ENCODE results near the gene LY6G6D. TPM values are rescaled to one million over a fixed set of nuclear protein-coding genes. Genes with fewer than 3 reads are reported as not detected.

Gene LY6G6D
- total and polyA plus RNA-seq, 2 donors (not counting 1 experiment from before 2014, with no cell fraction given): not detected

- Histone ChIP-seq H3K9ac (ENCODE audit: low read length) (no peak overlapping the region), H3K79me2 (ENCODE audit: control insufficient read depth, insufficient read depth, low read length) (no peaks in the 10 kb centered on the region), H3K4me1 (ENCODE audit: control insufficient read depth in 2 of 2, insufficient read depth in 2 of 2, low read length in 2 of 2) (no peaks in the 10 kb centered on the region), H3K4me3 (ENCODE audit: control extremely low read depth in 1 of 5, extremely low read depth in 1 of 5, insufficient read depth in 1 of 5, low read depth in 2 of 5, low read length in 4 of 5) (no peak overlapping the region), H3K36me3 (replicated peaks in 1 of 2; ENCODE audit: control extremely low read depth in 1 of 2, control insufficient read depth in 1 of 2, extremely low read depth in 1 of 2, insufficient read depth in 2 of 2, low read length in 1 of 2) (peaks cover 0 to 4% of the 10 kb centered on the region in 2 experiments), H3K4me2 (replicated peaks; ENCODE audit: low read depth, low read length, poor library complexity, severe bottlenecking) (no peak overlapping the region), H4K20me1 (ENCODE audit: control insufficient read depth, insufficient read depth, low read length, poor library complexity, severe bottlenecking) (no peaks in the 10 kb centered on the region), H3K9me3 (ENCODE audit: control extremely low read depth in 1 of 3, control insufficient read depth in 2 of 3, insufficient read depth in 1 of 3, low read length in 2 of 3) (no peaks in the 10 kb centered on the region), H2AFZ (ENCODE audit: insufficient read depth, low read depth, low read length, poor library complexity, severe bottlenecking) (no peak overlapping the region), H3K27me3 (replicated peaks in 1 of 4; ENCODE audit: control extremely low read depth in 1 of 4, control insufficient read depth in 3 of 4, insufficient read depth in 4 of 4, low read length in 3 of 4) (no peaks in the 10 kb centered on the region), H3K27ac (ENCODE audit: low read length in 2 of 2) (no peak overlapping the region)
- no peak for DNase-seq
- TF ChIP-seq CTCF (IDR thresholded peaks at IDR 0.05): no peak
- no peak for TF ChIP-seq EZH2 (IDR thresholded peaks at IDR 0.05; ENCODE audit: borderline replicate concordance, insufficient read depth, low read depth, low read length, poor library complexity, severe bottlenecking)
- ATAC-seq (ENCODE audit: low read depth): no peak
- ChIA-PET POLR2A (no interaction called here), CTCF (interaction anchor here (1.0 kb wide), 1 partner anchor 81 kb away, joined by 3 read pairs; no protein-coding TSS in a partner anchor)
- Mint-ChIP-seq H3K4me1 (no peaks in the 10 kb centered on the region), H3K27ac (no peak overlapping the region), H3K27me3 (no peaks in the 10 kb centered on the region), H3K9me3 (ENCODE audit: insufficient read depth) (no peaks in the 10 kb centered on the region), H3K4me3 (no peak overlapping the region)
- intact Hi-C loops (cut with micrococcal nuclease): no loop called here
- WGBS (ENCODE audit: insufficient coverage): 100% methylated on average over 5 of the region's 8 CpGs
Measured at GRCh38 chr6:31749301-31750036, 34.3 kb downstream of the LY6G6D start.

- H3K27me3 Mint-ChIP-seq: no peaks in the 10 kb centered on the region
- H3K4me1 ChIP-seq (ENCODE audit: control insufficient read depth in 2 of 2, insufficient read depth in 2 of 2, low read length in 2 of 2): no peaks in the 10 kb centered on the region
- no peak overlapping the region for H2AFZ ChIP-seq (ENCODE audit: insufficient read depth, low read depth, low read length, poor library complexity, severe bottlenecking)
- H3K4me3 Mint-ChIP-seq: no peak overlapping the region
- no peak overlapping the region for H3K27ac ChIP-seq (ENCODE audit: low read length in 2 of 2)
- POLR2A ChIA-PET: no interaction called here
- no peaks in the 10 kb centered on the region for H3K27me3 ChIP-seq (replicated peaks in 1 of 4; ENCODE audit: control extremely low read depth in 1 of 4, control insufficient read depth in 3 of 4, insufficient read depth in 4 of 4, low read length in 3 of 4)
- no peaks in the 10 kb centered on the region for H3K4me1 Mint-ChIP-seq
- no peak for TF ChIP-seq EZH2 (IDR thresholded peaks at IDR 0.05; ENCODE audit: borderline replicate concordance, insufficient read depth, low read depth, low read length, poor library complexity, severe bottlenecking)
- TF ChIP-seq CTCF (IDR thresholded peaks at IDR 0.05): no peak
- CTCF ChIA-PET: interaction anchor here (1.0 to 2.0 kb wide), 2 partner anchors 21 to 80 kb away, joined by 3 to 4 read pairs; partner anchors contain the start of gene DDAH2
- no peak for DNase-seq
- no peaks in the 10 kb centered on the region for H3K79me2 ChIP-seq (ENCODE audit: control insufficient read depth, insufficient read depth, low read length)
- intact Hi-C loops (cut with micrococcal nuclease): no loop called here
- no peaks in the 10 kb centered on the region for H3K9me3 ChIP-seq (ENCODE audit: control extremely low read depth in 1 of 3, control insufficient read depth in 2 of 3, insufficient read depth in 1 of 3, low read length in 2 of 3)
- H4K20me1 ChIP-seq (ENCODE audit: control insufficient read depth, insufficient read depth, low read length, poor library complexity, severe bottlenecking): no peaks in the 10 kb centered on the region
- H3K9ac ChIP-seq (ENCODE audit: low read length): no peak overlapping the region
- WGBS (ENCODE audit: insufficient coverage): 100% methylated on average over 5 of the region's 7 CpGs
- H3K27ac Mint-ChIP-seq: no peak overlapping the region
- H3K4me2 ChIP-seq (replicated peaks; ENCODE audit: low read depth, low read length, poor library complexity, severe bottlenecking): no peak overlapping the region
- ATAC-seq (ENCODE audit: low read depth): no peak
- H3K9me3 Mint-ChIP-seq (ENCODE audit: insufficient read depth): no peaks in the 10 kb centered on the region
- peaks cover 0 to 4% of the 10 kb centered on the region in 2 experiments for H3K36me3 ChIP-seq (replicated peaks in 1 of 2; ENCODE audit: control extremely low read depth in 1 of 2, control insufficient read depth in 1 of 2, extremely low read depth in 1 of 2, insufficient read depth in 2 of 2, low read length in 1 of 2)
- H3K4me3 ChIP-seq (ENCODE audit: control extremely low read depth in 1 of 5, extremely low read depth in 1 of 5, insufficient read depth in 1 of 5, low read depth in 2 of 5, low read length in 4 of 5): no peak overlapping the region
Measured at GRCh38 chr6:31750411-31751022, 35.4 kb downstream of the LY6G6D start.
